Keratinocyte (primary cell): ENCODE data around the gene PDE11A.

Source experiments
- CTCF ChIP-seq, 3 experiments: IDR thresholded peaks in 1 of 3; conservative IDR thresholded peaks in 1 of 3; optimal IDR thresholded peaks in 1 of 3; 2 replicates in 2 of 3; 3 replicates in 1 of 3; pipeline versions ENCODE3 to v1.5.1; 2011; ENCODE audit warnings: low read length in 3 of 3, mild to moderate bottlenecking in 3 of 3, moderate library complexity in 2 of 3, control low read depth in 1 of 3, inconsistent platforms in 1 of 3; ENCODE audit not compliant: insufficient read depth in 2 of 3; ENCODE audit errors: extremely low read depth in 1 of 3
- EZH2 ChIP-seq: IDR thresholded peaks from one replicate; pipeline ENCODE4 v1.6.1; 2012; ENCODE audit warnings: inconsistent platforms, mild to moderate bottlenecking, low read length, moderate library complexity

GRCh38 chr2:177691177-177691576, 381.4 kb downstream of the PDE11A start:
- no peak for TF ChIP-seq EZH2
- TF ChIP-seq CTCF (optimal IDR thresholded peaks at IDR 0.05 in 1 of 3, IDR thresholded peaks at IDR 0.05 in 1 of 3, conservative IDR thresholded peaks at IDR 0.05 in 1 of 3; ENCODE audit: extremely low read depth in 1 of 3, insufficient read depth in 2 of 3, low read length in 3 of 3) = peak in 1 of 3 experiments; percentile 6
